Measurements from ENCODE around the gene PECR.
"Not testable (repeated sequence)": the region's sequence is repeated elsewhere in the genome, so short reads cannot be mapped to it uniquely, and the experiment has no call there.

PECR gene

GRCh38 chr2:216103213-216103612 lies 21.6 kb upstream of the PECR start:
- no peak for DNase-seq

- no peak for DNase-seq
Observed at GRCh38 chr2:216101109-216101508, 19.5 kb upstream of the PECR start.

GRCh38 chr2:216098421-216099334 lies 17.1 kb upstream of the PECR start:
- no peak for DNase-seq

GRCh38 chr2:216094701-216095100 lies 13.1 kb upstream of the PECR start:
- no peak for DNase-seq

DNA sequence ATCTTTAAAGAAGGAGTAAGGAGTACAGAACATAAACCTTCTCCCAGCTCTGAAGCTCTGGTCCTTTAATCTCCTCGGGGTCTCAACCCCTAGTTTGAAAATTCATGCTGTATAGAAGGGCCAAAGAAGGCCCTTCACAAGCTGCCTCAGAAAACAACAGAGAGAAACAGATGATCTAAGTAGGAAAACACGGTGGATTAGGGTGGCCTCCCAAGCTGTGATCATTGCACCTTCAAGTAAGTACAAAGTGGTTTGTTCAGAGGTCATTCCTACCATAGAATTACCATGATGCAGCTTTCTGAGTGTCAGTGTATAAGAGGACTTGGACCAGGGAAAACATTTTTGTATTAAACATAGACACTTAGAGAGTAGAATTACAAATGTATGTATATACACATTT lies 11.0 kb upstream of the PECR start:
- DNase-seq, result no peak

GRCh38 chr2:216090369-216090786 lies 8.8 kb upstream of the PECR start:
- no peak for DNase-seq

- DNase-seq, result no peak
Observed at GRCh38 chr2:216086207-216086893, 4.7 kb upstream of the PECR start.

GRCh38 chr2:216084547-216084946 lies 2.9 kb upstream of the PECR start:
- DNase-seq, result no peak

GRCh38 chr2:216083464-216084281 lies 2.1 kb upstream of the PECR start:
- DNase-seq, result no peak

DNA sequence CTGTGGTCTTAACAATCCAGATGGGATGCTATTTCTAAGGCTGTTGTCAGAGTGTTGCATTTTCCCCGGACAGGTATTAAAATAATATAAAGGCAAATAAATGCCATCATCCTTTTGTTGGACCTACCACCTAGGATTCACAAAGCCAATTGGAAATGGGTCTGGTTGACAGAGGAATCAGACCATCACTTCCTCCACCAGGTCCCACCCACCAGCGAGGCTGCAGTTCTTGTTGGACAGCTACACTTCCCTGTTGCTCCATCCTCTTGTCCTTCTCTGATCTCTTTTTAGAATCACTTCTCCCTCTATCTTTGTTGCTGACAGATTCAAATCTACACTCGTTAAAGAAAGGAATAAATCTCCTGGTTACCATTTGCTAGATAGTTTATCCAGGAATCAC lies 1.2 kb upstream of the PECR start:
- DNase-seq, result no peak

GRCh38 chr2:216082117-216082711 lies 605 bp upstream of the PECR start:
- no peak for DNase-seq

GRCh38 chr2:216081012-216081411 lies 597 bp downstream of the PECR start:
- no peak for DNase-seq

DNA sequence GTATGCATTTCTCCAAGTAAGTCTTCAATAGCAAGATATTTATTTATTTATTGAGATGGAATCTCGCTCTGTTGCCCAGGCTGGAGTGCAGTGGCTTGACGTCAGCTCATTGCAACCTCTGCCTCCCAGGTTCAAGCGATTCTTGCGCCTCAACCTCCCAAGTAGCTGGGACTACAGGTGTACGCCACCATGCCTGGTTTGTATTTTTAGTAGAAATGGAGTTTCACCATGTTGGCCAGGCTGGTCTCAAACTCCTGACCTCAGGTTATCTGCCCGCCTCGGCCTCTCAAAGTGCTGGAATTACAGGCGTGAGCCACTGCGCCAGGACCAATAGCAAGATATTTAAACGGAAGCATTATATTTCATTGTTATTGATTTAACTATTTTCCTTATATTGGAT lies 1.6 kb downstream of the PECR start:
- DNase-seq, result not testable (repeated sequence)

DNA sequence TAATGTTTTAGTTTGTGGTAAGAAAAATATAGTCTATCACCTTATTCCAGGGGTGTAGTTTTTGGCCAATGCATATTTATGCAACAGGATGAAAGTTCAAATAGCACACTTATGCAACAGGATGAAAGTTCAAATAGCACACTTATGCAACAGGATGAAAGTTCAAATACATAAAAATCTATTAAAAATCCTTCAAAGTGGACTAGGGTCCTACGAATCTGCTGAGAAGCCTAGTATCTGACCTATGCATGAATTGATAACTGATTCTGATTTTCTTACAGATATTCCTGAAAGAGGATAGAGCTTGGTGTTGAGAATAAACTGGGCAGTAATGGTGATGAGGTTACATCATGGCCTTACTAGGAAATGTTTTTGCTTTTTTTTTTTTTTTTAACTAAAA lies 2.8 kb downstream of the PECR start:
- no peak for DNase-seq

DNA sequence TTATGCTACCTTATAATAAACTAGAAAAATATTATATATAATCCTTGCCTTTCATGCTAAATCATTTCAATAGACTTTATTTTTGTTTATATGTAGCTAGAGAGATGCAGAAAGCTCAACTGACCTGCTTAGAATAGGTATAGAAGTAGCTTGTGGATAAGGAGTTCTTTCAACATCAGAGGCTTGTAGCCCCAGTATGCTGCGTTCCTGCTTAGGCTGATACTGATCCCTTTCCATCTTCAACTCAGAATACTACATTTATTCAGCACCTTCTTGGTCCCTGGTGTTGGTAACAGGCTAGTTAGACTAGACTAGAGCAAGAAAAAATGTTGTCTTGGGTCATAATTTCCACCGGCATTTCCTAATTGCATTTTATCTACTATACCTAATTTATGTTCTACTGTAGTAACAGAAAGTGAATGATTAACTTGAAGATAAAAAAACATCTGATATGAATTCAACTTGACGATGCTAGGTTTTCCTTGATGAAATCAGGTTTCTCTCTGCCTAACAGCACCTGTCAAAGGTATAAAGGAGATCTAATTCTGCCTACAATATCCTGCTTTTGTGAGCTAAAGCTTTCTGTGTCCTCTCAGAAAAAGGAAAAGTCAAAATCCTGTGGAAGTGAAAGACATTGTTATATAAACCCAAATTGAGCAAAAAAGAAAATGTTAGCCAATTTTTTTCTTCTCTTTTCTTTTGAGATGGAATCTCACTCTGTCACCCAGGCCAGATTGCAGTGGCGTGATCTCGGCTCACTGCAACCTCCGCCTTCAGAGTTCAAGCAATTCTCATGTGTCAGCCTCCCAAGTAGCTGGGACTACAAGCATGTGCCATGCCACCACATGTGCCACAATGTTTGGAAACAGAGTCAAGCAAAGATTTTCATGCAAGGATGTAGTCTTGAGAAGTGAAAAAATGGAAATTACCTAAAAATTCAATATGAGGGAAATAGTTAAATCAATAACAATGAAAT lies 5.8 kb downstream of the PECR start:
- DNase-seq, result no peak

- DNase-seq, result no peak
Observed at GRCh38 chr2:216074794-216075193, 6.8 kb downstream of the PECR start.

- no peak for DNase-seq
Observed at GRCh38 chr2:216074380-216074779, 7.2 kb downstream of the PECR start.

DNA sequence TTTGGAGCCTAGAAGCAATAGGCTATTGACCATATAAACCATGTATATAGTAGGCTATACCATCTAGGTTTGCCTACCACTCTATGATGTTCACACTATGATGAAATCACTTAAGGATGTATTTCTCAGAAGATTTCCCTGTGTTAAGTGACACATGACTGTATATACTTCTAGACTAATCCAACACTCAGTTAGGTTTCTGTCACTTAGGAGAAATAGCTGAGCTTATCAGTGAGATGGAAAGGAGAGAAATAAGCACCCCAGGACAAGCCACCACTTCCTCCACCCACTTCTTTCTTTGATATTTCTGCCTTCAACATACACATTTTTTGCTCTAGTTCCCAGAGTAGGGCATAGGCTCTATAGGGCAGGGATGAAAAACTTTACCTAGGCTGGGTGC lies 7.8 kb downstream of the PECR start:
- DNase-seq, result no peak

- DNase-seq, result no peak
Observed at GRCh38 chr2:216072473-216072872, 9.1 kb downstream of the PECR start.

DNA sequence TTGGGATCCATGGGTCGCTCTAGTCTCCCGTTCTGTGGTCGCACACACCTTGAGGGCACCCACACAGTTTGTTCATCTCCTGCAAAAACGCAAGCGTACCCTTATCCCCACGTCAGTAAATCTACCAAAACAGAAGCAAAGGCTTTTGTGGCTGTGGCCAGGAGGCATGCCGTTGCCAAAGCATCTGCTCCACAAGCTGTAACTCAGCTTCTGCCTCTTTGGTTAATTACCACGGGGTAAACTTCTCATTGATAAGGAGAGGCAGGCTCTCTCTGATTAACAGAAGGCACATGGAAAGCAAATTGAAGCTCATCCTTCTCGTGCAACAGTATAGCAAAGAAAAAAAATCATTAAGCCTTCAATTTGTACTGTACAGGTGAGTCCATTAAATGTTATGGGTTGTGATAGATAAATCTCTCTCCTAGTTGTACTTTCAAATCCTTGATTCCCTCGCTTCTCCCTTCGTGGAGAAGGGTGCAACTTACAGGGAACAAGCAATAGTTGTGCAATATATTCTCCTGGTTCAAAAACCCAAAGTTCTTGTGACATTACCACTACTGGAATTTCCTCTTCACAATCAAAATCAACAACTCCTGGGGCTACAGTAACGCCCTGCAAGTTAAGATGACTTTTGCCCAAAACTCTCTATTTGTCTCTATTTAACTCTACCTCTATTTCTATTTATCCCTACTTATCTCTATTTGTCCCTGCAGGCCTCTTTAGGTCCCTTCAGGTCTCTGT lies 10.3 kb downstream of the PECR start:
- no peak for DNase-seq

GRCh38 chr2:216070195-216070594 lies 11.4 kb downstream of the PECR start:
- DNase-seq, result no peak
